Neuron (in vitro differentiated cells): ENCODE data around the gene TBKBP1.

Source experiments
- H2AFZ ChIP-seq: one replicate; pipeline ENCODE4 v1.6.1; 2013; ENCODE audit warnings: low read depth, mild to moderate bottlenecking, inconsistent platforms, low read length, moderate library complexity
- H3K27me3 ChIP-seq: one replicate; pipeline ENCODE4 v1.6.1; 2013; ENCODE audit warnings: low read length; ENCODE audit not compliant: insufficient read depth
- H3K36me3 ChIP-seq: one replicate; pipeline ENCODE4 v1.6.1; 2013; ENCODE audit warnings: low read length; ENCODE audit not compliant: insufficient read depth
- H3K4me1 ChIP-seq: one replicate; pipeline ENCODE4 v1.6.1; 2013; ENCODE audit warnings: low read length; ENCODE audit not compliant: insufficient read depth
- H3K4me3 ChIP-seq: 2 replicates; pipeline ENCODE4 v1.5.1; 2013; ENCODE audit warnings: mild to moderate bottlenecking, low read length, moderate library complexity
- H3K9me3 ChIP-seq: one replicate; pipeline ENCODE4 v1.6.1; 2013; ENCODE audit warnings: low read length

The TBKBP1 gene

DNA sequence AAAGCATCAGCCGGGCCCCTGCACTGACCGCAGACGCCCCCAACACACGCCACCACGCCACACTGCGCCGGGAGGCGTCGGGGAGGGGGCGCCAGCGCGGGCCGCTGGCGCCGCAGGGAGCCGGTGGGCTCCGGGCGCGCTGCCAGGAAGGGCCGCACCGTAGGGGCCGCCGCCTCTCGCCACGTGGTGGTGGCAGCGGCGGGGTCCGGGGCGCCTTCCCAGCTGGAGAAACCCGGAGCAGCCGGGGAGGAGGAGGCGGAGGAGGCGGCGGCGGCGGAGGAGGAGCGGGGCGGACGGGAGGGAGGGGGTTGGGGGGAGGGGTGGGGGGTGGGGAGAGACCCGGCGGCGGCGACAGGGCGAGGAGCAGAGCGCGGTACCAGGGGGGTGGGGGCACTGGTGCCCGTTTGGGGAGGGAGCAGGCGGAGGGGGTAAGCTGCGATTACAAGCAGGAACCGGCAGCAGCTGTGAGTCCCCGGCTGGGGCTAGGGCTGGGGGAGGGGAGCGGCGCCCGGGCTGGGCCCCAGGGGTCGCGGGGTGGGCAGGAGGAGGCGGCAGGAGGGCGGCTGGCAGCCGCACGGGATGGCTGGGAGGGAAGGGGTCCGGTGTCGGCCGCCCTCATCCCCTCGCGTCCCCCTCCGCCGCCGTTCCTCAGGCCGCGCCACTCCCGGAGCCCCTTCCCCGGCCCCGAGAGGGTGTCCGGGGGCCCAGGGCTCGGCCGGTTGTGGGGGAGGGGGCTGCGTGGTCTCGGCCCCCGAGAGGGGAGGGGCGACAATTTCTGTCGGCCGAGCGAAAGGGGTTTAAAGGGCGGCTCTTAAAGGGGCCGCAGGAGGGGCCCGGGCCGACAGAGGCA is at the start of gene TBKBP1:
Gene TBKBP1, plus strand, starts transcription at position 431 of the 850 bp plus-strand sequence. CDS start 1,952 bp downstream, outside the sequence.
- Histone ChIP-seq H3K27me3 (no peaks in the 10 kb centered on the region), H2AFZ (peak within 1 kb of the TSS; percentile 79), H3K4me3 (peak within 1 kb of the TSS; percentile 55), H3K36me3 (peaks cover 3% of the 10 kb centered on the region), H3K9me3 (no peaks in the 10 kb centered on the region), H3K4me1 (peaks cover 27% of the 10 kb centered on the region)

GRCh38 chr17:47644324-47644723 is 49.6 kb upstream of the TBKBP1 start:
- Histone ChIP-seq H3K9me3 (no peaks in the 10 kb centered on the region), H3K4me3 (no peak overlapping the region), H2AFZ (no peak overlapping the region), H3K36me3 (no peaks in the 10 kb centered on the region), H3K4me1 (peaks cover 8% of the 10 kb centered on the region), H3K27me3 (no peaks in the 10 kb centered on the region)

GRCh38 chr17:47649153-47649971 is 44.6 kb upstream of the TBKBP1 start, which contains the start of gene KPNB1:
Gene KPNB1 (plus strand): TSS chr17:47649919. CDS start chr17:47650245, 326 bp downstream.
- peaks cover 33% of the 10 kb centered on the region for H3K36me3 ChIP-seq
- no peaks in the 10 kb centered on the region for H3K9me3 ChIP-seq
- peak within 1 kb of the TSS; percentile 81 for H3K4me3 ChIP-seq
- H3K27me3 ChIP-seq, result no peaks in the 10 kb centered on the region
- H3K4me1 ChIP-seq, result peaks cover 28% of the 10 kb centered on the region
- H2AFZ ChIP-seq, result no peak within 1 kb of the TSS

DNA sequence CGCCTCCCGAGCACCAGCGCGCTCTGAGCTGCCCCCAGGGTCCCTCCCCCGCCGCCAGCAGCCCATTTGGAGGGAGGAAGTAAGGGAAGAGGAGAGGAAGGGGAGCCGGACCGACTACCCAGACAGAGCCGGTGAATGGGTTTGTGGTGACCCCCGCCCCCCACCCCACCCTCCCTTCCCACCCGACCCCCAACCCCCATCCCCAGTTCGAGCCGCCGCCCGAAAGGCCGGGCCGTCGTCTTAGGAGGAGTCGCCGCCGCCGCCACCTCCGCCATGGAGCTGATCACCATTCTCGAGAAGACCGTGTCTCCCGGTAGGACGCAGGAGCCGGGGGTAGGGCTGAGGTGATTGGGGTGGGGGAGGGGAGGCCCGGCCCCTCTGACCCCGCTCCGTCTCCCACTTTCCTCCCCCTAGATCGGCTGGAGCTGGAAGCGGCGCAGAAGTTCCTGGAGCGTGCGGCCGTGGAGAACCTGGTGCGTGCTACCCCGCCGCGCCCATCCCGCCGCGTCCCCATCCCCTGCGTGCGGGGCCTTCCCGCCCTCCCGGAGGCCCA is 43.9 kb upstream of the TBKBP1 start:
- Histone ChIP-seq H3K4me3 (peak overlapping the region; percentile 81), H3K36me3 (peaks cover 40% of the 10 kb centered on the region), H3K4me1 (peaks cover 28% of the 10 kb centered on the region), H3K27me3 (no peaks in the 10 kb centered on the region), H3K9me3 (no peaks in the 10 kb centered on the region), H2AFZ (no peak overlapping the region)

DNA sequence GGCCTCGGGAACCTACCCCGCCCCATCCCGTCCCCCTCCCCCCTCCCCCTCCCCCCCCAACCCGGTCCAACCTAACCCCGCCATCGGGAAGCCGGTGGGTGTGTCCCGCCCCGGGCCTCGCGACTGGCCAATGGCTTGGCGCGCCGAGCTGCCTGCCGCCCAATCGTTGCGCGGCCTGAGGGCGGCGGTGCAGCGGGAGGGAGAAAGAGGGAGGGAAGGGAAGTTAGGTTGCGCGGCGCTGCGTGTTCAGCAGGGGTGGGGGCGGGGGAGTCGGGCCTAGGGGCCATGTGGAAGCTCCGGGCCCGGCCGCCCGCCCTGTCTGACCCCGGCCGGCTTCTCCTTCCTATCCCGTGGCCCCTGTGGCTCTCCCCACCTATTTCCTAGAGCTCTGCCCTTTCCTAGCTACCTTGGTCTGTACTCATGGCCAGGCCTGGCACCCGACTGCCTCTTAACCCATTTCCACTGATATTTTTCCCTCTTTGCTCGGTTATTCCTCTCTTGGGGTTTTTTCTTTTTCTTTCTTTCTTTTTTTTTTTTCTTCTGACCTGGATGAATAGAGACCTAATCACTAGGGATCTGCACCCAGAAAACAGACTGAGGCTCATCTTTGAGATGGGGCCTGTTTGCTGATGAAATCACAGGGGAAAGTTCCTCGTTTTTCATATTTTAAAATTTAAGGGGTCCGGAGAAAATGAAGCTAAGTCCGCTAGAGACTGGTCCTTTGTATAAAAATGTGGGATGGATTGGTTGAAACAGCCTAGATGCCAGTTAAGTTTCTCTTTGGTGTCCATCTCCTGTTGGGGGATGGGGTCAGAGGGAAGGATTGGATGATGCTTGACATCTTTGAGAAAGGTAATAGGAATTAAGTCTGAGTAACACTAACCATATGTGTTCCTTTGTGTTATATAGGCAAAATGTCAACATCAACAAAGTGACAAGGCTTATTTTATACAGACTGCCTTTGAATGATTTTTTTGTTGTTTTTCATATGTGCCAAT is 43.1 kb upstream of the TBKBP1 start:
- Histone ChIP-seq H3K4me1 (peaks cover 28% of the 10 kb centered on the region), H3K27me3 (no peaks in the 10 kb centered on the region), H3K36me3 (peaks cover 47% of the 10 kb centered on the region), H3K4me3 (peak overlapping the region; percentile 81), H3K9me3 (no peaks in the 10 kb centered on the region), H2AFZ (no peak overlapping the region)

- Histone ChIP-seq H3K27me3 (no peaks in the 10 kb centered on the region), H3K36me3 (peaks cover 54% of the 10 kb centered on the region), H3K4me1 (peaks cover 28% of the 10 kb centered on the region), H3K4me3 (peak overlapping the region; percentile 74), H2AFZ (no peak overlapping the region), H3K9me3 (no peaks in the 10 kb centered on the region)
Measured at GRCh38 chr17:47651704-47652103, 42.3 kb upstream of the TBKBP1 start.

DNA sequence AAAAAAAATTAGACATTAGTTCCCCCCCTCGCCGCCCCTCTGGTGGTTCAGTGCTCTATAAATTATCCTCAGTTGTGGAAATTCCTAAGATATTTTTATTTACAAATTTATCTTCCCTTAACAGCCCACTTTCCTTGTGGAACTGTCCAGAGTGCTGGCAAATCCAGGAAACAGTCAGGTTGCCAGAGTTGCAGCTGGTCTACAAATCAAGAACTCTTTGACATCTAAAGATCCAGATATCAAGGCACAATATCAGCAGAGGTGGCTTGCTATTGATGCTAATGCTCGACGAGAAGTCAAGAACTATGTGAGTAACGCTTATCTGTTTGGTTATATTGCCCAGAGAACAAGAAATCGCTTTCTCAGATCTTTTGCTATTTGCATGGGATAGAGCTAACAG is 41.4 kb upstream of the TBKBP1 start:
- Histone ChIP-seq H3K27me3 (no peaks in the 10 kb centered on the region), H3K36me3 (peaks cover 63% of the 10 kb centered on the region), H3K4me3 (no peak overlapping the region), H3K4me1 (peaks cover 28% of the 10 kb centered on the region), H2AFZ (no peak overlapping the region), H3K9me3 (no peaks in the 10 kb centered on the region)

DNA sequence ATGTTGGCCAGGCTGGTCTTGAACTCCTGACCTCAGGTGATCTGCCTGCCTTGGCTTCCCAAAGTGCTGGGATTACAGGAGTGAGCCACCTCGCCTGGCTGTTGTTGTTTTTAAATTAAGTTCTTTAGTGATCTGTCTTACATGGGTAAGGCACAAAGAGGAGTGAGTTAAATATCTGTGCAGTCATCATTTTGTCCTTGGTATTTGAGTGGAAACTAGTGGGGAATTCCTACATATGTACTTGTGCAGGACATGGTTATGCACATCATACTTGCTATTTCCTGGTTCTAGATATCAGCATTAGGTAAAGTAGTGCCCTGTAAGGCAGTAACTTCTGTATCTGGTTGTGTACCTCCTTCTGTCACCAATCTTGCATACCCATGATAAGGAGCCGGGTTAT is 40.5 kb upstream of the TBKBP1 start:
- no peak overlapping the region for H2AFZ ChIP-seq
- peaks cover 26% of the 10 kb centered on the region for H3K4me1 ChIP-seq
- no peaks in the 10 kb centered on the region for H3K9me3 ChIP-seq
- no peaks in the 10 kb centered on the region for H3K27me3 ChIP-seq
- peaks cover 72% of the 10 kb centered on the region for H3K36me3 ChIP-seq
- no peak overlapping the region for H3K4me3 ChIP-seq

- Histone ChIP-seq H3K4me3 (no peak overlapping the region), H3K27me3 (no peaks in the 10 kb centered on the region), H3K36me3 (peaks cover 82% of the 10 kb centered on the region), H3K9me3 (no peaks in the 10 kb centered on the region), H2AFZ (no peak overlapping the region), H3K4me1 (peaks cover 19% of the 10 kb centered on the region)
Measured at GRCh38 chr17:47654991-47655390, 39.0 kb upstream of the TBKBP1 start.

DNA sequence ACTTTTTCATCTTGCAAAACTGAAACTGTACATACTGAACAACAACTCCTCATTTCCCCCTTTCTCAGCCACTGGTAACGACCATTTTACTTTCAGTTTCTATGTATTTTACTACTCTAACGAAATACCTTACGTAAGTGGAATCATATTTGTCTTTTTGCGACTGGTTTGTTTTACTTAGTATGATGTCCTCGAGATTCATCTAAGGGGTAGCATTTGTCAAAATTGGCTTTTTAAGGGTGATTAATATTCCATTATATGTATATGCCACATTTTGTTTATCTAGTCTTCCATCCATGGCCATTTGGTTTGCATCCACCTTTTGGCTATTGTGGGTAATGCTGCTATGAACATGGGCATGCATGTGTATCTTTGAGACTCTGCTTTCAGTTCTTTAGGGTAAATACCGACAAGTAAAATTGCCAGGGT is 33.9 kb upstream of the TBKBP1 start:
- H2AFZ ChIP-seq, result no peak overlapping the region
- H3K36me3 ChIP-seq, result peaks cover 77% of the 10 kb centered on the region

GRCh38 chr17:47663912-47664623 is 29.9 kb upstream of the TBKBP1 start:
- H3K27me3 ChIP-seq, result no peaks in the 10 kb centered on the region
- no peak overlapping the region for H3K4me3 ChIP-seq
- H3K9me3 ChIP-seq, result no peaks in the 10 kb centered on the region
- no peak overlapping the region for H2AFZ ChIP-seq
- peaks cover 74% of the 10 kb centered on the region for H3K36me3 ChIP-seq
- no peaks in the 10 kb centered on the region for H3K4me1 ChIP-seq

More for the DNA sequence above, 33.9 kb upstream of the TBKBP1 start:
- no peaks in the 10 kb centered on the region for H3K27me3 ChIP-seq
- no peak overlapping the region for H3K4me3 ChIP-seq
- H3K4me1 ChIP-seq, result no peaks in the 10 kb centered on the region
- no peaks in the 10 kb centered on the region for H3K9me3 ChIP-seq

- no peaks in the 10 kb centered on the region for H3K27me3 ChIP-seq
- H3K4me1 ChIP-seq, result no peaks in the 10 kb centered on the region
- H2AFZ ChIP-seq, result no peak overlapping the region
- H3K36me3 ChIP-seq, result peaks cover 77% of the 10 kb centered on the region
- no peaks in the 10 kb centered on the region for H3K9me3 ChIP-seq
- H3K4me3 ChIP-seq, result no peak overlapping the region
Measured at GRCh38 chr17:47664624-47664941, 29.4 kb upstream of the TBKBP1 start.
